HG03354 (cell line): ENCODE data around the gene FAM169A.
"Not testable (repeated sequence)": the region's sequence is repeated elsewhere in the genome, so short reads cannot be mapped to it uniquely, and the experiment has no call there.

ENCODE experiments used
- ATAC-seq: cut with Tn5 transposase; IDR thresholded peaks from one replicate; pipeline ENCODE4 v1.9.1; 2021; ENCODE audit warnings: mild to moderate bottlenecking; ENCODE audit not compliant: unreplicated experiment, poor library complexity, severe bottlenecking

The FAM169A gene, protein sequence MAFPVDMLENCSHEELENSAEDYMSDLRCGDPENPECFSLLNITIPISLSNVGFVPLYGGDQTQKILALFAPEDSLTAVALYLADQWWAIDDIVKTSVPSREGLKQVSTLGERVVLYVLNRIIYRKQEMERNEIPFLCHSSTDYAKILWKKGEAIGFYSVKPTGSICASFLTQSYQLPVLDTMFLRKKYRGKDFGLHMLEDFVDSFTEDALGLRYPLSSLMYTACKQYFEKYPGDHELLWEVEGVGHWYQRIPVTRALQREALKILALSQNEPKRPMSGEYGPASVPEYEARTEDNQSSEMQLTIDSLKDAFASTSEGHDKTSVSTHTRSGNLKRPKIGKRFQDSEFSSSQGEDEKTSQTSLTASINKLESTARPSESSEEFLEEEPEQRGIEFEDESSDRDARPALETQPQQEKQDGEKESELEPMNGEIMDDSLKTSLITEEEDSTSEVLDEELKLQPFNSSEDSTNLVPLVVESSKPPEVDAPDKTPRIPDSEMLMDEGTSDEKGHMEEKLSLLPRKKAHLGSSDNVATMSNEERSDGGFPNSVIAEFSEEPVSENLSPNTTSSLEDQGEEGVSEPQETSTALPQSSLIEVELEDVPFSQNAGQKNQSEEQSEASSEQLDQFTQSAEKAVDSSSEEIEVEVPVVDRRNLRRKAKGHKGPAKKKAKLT

GRCh38 chr5:74865804-74866595 is at the start of gene FAM169A:
Gene FAM169A (minus strand): TSS chr5:74866387. CDS start chr5:74841676, 24,711 bp downstream.
- peak; percentile 69 for ATAC-seq

- ATAC-seq = no peak
These were observed 49.3 kb upstream of the FAM169A start for GRCh38 chr5:74915488-74915887.

DNA sequence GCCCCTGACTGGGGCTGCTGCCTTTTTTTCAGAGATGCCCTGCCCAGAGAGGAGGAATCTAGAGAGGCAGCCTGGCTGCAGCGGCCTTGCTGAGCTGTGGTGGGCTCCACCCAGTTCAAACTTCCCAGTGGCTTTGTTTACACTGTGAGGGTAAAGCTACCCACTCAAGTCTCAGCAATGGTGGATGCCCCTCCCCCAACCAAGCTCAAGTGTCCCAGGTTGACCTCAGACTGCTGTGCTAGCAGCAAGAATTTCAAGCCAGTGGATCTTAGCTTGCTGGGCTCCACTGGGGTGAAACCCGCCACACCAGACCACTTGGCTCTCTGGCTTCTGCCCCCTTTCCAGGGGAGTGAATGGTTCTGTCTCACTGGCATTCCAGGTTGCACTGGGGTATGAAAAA is 45.2 kb upstream of the FAM169A start:
- ATAC-seq = not testable (repeated sequence)

GRCh38 chr5:74909888-74910287 is 43.7 kb upstream of the FAM169A start:
- ATAC-seq = not testable (repeated sequence)

DNA sequence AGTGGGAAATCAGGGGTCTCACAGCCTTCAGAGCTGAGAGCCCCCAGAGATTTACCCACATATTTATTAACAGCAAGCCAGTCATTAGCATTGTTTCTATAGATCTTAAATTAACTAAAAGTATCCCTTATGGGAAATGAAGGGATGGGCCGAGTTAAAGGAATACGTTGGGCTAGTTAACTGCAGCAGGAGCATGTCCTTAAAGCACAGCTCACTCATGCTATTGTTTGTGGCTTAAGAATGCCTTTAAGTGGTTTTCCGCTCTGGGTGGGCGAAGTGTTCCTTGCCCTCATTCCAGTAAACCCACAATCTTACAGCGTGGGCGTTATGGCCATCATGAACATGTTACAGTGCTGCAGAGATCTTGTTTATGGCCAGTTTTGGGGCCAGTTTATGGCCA is 42.0 kb upstream of the FAM169A start:
- ATAC-seq = not testable (repeated sequence)

DNA sequence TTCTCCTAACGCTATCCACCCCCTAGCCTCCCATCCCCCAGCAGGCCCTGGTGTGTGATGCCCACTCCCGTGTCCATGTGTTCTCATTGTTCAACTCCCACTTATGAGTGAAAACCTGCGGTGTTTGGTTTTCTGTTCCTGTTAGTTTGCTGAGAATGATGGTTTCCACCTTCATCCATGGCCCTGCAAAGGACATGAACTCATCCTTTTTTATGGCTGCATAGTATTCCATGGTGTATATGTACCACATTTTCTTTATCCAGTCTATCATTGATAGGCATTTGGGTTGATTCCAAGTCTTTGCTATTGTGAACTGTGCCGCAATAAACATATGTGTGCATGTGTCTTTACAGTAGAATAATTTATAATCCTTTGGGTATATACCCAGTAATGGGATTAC is 38.5 kb upstream of the FAM169A start:
- not testable (repeated sequence) for ATAC-seq

- ATAC-seq = no peak
These were observed 37.1 kb upstream of the FAM169A start for GRCh38 chr5:74903165-74903787.

DNA sequence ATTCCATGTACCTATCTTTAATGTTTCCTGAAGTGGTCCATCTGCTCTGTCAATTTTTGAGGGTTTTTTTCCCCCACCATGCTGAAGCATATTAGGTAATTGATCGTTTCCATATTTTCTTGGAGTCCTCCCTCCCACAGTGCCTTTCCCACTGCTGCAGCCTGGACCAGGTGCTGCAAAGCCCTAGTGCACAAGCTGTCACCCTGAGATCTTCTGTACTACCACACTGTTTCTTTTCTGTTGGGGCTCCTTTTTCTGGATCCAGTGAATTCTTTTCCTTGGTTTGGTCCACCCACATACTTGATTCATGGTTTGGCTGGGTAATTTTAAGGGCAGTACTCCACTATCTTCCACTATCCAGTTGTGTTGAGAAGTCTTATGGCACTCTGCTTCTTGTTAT is 30.9 kb upstream of the FAM169A start:
- ATAC-seq = no peak

DNA sequence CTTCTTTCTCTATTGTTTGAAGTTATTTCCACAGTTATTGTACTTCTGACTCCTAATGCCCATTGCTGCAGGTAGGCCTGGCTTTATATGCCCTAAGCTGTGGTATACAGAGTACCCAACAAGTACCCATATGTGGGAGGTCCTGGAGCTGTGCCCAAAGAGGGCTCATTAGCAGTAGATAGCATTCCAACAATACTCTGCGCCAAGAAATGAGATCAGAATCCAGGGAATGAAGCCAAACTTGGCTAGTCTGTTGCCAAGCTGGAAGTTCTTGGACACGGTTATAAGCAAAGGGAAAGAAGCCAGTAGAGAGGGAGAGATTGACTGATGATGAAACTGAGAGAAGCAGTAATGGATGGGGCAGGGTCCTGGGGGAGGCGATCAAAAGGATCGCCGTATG is 29.7 kb upstream of the FAM169A start:
- ATAC-seq = no peak

GRCh38 chr5:74894351-74894750 is 28.2 kb upstream of the FAM169A start:
- ATAC-seq = no peak

DNA sequence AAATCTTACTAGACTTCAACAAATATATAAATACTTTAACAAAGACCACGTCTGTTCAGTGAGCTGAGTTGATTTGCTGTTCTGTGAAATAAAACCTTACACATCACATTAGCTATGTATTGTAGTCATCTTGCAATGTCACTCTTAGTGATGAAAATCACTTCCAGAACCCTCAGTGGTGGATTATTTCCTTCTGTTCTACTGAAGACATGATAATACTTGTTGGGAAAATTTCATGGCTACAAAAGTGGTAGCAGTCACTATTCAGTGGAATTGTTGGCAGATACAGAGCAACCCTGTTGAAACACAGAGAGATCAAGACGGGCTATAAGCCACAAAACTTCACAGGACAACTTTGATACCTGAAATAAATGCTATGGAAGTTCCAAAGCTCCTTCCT is 26.7 kb upstream of the FAM169A start:
- no peak for ATAC-seq

GRCh38 chr5:74889523-74890105 is 23.4 kb upstream of the FAM169A start:
- peak; percentile 69 for ATAC-seq

GRCh38 chr5:74888117-74888516 is 21.9 kb upstream of the FAM169A start:
- ATAC-seq = no peak

DNA sequence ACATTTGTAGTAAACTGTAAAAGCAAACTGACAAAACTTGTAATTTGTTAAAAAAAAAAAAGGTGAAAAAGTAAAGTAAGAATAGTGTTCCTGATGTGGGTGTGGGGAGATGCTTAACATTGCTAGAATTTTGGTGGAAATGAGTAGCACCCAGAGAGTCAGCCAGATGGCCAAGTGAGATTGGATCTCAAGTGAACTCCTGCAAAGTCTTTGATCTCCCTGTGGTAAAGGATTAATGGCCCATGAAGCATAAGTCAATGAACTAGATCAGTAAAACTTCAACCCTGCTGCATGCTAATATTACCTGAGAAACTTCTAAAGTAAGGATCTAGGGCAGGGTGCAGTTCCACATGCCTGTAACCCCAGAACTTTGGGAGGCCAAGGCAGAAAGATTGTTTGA is 19.0 kb upstream of the FAM169A start:
- no peak for ATAC-seq

DNA sequence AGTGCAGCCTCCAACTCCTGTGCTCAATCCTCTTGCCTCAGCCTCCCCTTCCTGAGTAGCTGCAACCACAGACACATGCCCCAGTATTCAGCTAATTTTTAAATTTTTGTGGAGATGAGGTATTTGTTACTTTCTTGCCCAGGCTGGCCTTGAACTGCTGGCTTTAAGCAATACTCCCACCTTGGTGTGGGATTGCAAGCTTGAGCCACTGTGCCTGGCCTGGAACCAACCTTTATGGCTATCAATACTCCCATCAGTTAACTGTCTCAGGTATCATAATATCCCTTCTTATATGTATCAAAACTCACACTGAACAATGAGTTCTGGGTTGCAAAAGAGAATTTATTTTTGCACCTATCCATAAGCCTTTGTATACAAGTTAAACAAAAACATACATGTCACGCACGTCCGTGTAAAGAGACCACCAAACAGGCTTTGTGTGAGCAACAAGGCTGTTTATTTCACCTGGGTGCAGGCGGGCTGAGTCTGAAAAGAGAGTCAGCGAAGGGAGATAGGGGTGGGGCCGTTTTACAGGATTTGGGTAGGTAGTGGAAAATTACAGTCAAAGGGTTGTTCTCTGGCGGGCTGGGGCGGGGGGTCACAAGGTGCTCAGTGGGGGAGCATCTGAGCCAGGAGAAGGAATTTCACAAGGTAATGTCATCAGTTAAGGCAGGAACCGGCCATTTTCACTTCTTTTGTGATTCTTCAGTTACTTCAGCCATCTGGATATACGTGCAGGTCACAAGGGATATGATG is 16.4 kb upstream of the FAM169A start:
- not testable (repeated sequence) for ATAC-seq

GRCh38 chr5:74877624-74878304 is 11.6 kb upstream of the FAM169A start:
- no peak for ATAC-seq

GRCh38 chr5:74875994-74876791 is 10.0 kb upstream of the FAM169A start:
- ATAC-seq = no peak
